ENCODE results near the gene COL27A1. TPM values are rescaled to one million over a fixed set of nuclear protein-coding genes. Genes with fewer than 3 reads are reported as not detected.
"Not testable (repeated sequence)": the region's sequence is repeated elsewhere in the genome, so short reads cannot be mapped to it uniquely, and the experiment has no call there.

COL27A1 gene
- total RNA-seq, 1 donor from 2014 or later = 39.6 TPM

- no peak for DNase-seq (ENCODE audit: extremely low read depth, low read depth, low spot score)
Observed at GRCh38 chr9:114314881-114315722, 159.8 kb downstream of the COL27A1 start.

- no peak for DNase-seq (ENCODE audit: extremely low read depth, low read depth, low spot score)
Observed at GRCh38 chr9:114315723-114316363, 160.5 kb downstream of the COL27A1 start.

- DNase-seq (ENCODE audit: extremely low read depth, low read depth, low spot score) = no peak
Observed at GRCh38 chr9:114316605-114317230, 161.4 kb downstream of the COL27A1 start.

GRCh38 chr9:114317665-114318357, 162.5 kb downstream of the COL27A1 start:
- no peak for DNase-seq (ENCODE audit: extremely low read depth, low read depth, low spot score)

- DNase-seq (ENCODE audit: extremely low read depth, low read depth, low spot score) = no peak
Observed at GRCh38 chr9:114318416-114318815, 163.1 kb downstream of the COL27A1 start.

- no peak for DNase-seq (ENCODE audit: extremely low read depth, low read depth, low spot score)
Observed at GRCh38 chr9:114319147-114319546, 163.8 kb downstream of the COL27A1 start.

- not testable (repeated sequence) for DNase-seq (ENCODE audit: extremely low read depth, low read depth, low spot score)
Observed at GRCh38 chr9:114320710-114321109, 165.4 kb downstream of the COL27A1 start.

GRCh38 chr9:114321759-114322158, 166.4 kb downstream of the COL27A1 start:
- no peak for DNase-seq (ENCODE audit: extremely low read depth, low read depth, low spot score)

GRCh38 chr9:114322160-114322818, 167.0 kb downstream of the COL27A1 start:
- not testable (repeated sequence) for DNase-seq (ENCODE audit: extremely low read depth, low read depth, low spot score)

GRCh38 chr9:114322831-114323531, 167.6 kb downstream of the COL27A1 start, which contains the start of gene ORM1:
ORM1 (plus strand) TSS chr9:114323098; CDS start chr9:114323134, 36 bp downstream.
- not testable (repeated sequence) for DNase-seq (ENCODE audit: extremely low read depth, low read depth, low spot score)

GRCh38 chr9:114323849-114324248, 168.5 kb downstream of the COL27A1 start:
- DNase-seq (ENCODE audit: extremely low read depth, low read depth, low spot score) = not testable (repeated sequence)

- DNase-seq (ENCODE audit: extremely low read depth, low read depth, low spot score) = no peak
Observed at GRCh38 chr9:114324492-114324891, 169.2 kb downstream of the COL27A1 start.

GRCh38 chr9:114324965-114325364, 169.6 kb downstream of the COL27A1 start:
- DNase-seq (ENCODE audit: extremely low read depth, low read depth, low spot score) = not testable (repeated sequence)

- DNase-seq (ENCODE audit: extremely low read depth, low read depth, low spot score) = not testable (repeated sequence)
Observed at GRCh38 chr9:114325684-114326254, 170.4 kb downstream of the COL27A1 start.

- DNase-seq (ENCODE audit: extremely low read depth, low read depth, low spot score) = no peak
Observed at GRCh38 chr9:114327749-114328148, 172.4 kb downstream of the COL27A1 start.

- DNase-seq (ENCODE audit: extremely low read depth, low read depth, low spot score) = not testable (repeated sequence)
Observed at GRCh38 chr9:114328357-114328820, 173.1 kb downstream of the COL27A1 start.

- not testable (repeated sequence) for DNase-seq (ENCODE audit: extremely low read depth, low read depth, low spot score)
Observed at GRCh38 chr9:114328937-114329624, 173.7 kb downstream of the COL27A1 start.

- not testable (repeated sequence) for DNase-seq (ENCODE audit: extremely low read depth, low read depth, low spot score)
Observed at GRCh38 chr9:114329625-114330022, 174.3 kb downstream of the COL27A1 start, which contains the start of gene ORM2. ORM2 (plus strand) TSS chr9:114329869; CDS start chr9:114329905, 36 bp downstream.
